SK-N-SH treated with all-trans-retinoic acid at 6 μM for 48 hours (cell line): ENCODE measurements around the gene EXD3.

ENCODE experiments used
- ATAC-seq: fragments of 200-7000 bp; cut with Tn5 transposase; 3 replicates; pipeline ENCODE4 v1.9.1; 2020; ENCODE audit warnings: mild to moderate bottlenecking, moderate library complexity
- ARNTL ChIP-seq: fragments of 450-650 bp; formaldehyde crosslinking; IDR thresholded peaks from 2 replicates; pipeline ENCODE4 v1.5.0; 2020; ENCODE audit warnings: low read depth, mild to moderate bottlenecking, moderate library complexity, borderline replicate concordance
- BACH2 ChIP-seq: fragments of 250-450 bp; sonication (Bioruptor Pico); IDR thresholded peaks from 2 replicates; pipeline ENCODE4 v1.9.0; 2021; ENCODE audit warnings: mild to moderate bottlenecking, borderline replicate concordance
- CREB5 ChIP-seq: fragments of 250-450 bp; sonication (Bioruptor Pico); IDR thresholded peaks from 2 replicates; pipeline ENCODE4 v1.5.1; 2020; ENCODE audit warnings: low read depth, mild to moderate bottlenecking, moderate library complexity
- CSDC2 ChIP-seq: fragments of 250-450 bp; sonication (Bioruptor Pico); IDR thresholded peaks from 2 replicates; pipeline ENCODE4 v1.5.0; 2020; ENCODE audit warnings: mild to moderate bottlenecking, moderate library complexity
- CSRNP3 ChIP-seq: fragments of 250-450 bp; sonication (Bioruptor Pico); IDR thresholded peaks from 2 replicates; pipeline ENCODE4 v1.5.1; 2021; ENCODE audit warnings: mild to moderate bottlenecking, moderate library complexity
- ESRRG ChIP-seq: fragments of 250-450 bp; sonication (Bioruptor Pico); IDR thresholded peaks from 2 replicates; pipeline ENCODE4 v1.6.1; 2021; ENCODE audit warnings: mild to moderate bottlenecking
- GLIS3 ChIP-seq: fragments of 250-450 bp; sonication (Bioruptor Pico); IDR thresholded peaks from 2 replicates; pipeline ENCODE4 v1.5.0; 2020; ENCODE audit warnings: mild to moderate bottlenecking, moderate library complexity
- ISL1 ChIP-seq: fragments of 250-450 bp; sonication (Bioruptor Pico); IDR thresholded peaks from 2 replicates; pipeline ENCODE4 v2.1.2; 2022; ENCODE audit warnings: mild to moderate bottlenecking, moderate library complexity
- OSR1 ChIP-seq: fragments of 250-450 bp; sonication (Bioruptor Pico); IDR thresholded peaks from 2 replicates; pipeline ENCODE4 v1.8.0; 2022; ENCODE audit warnings: moderate library complexity, mild to moderate bottlenecking, inconsistent platforms
- PATZ1 ChIP-seq: fragments of 250-450 bp; sonication (Bioruptor Pico); IDR thresholded peaks from 2 replicates; pipeline ENCODE4 v1.8.0; 2020; ENCODE audit warnings: mild to moderate bottlenecking, moderate library complexity, borderline replicate concordance
- POU6F1 ChIP-seq: fragments of 250-450 bp; sonication (Bioruptor Pico); IDR thresholded peaks from 2 replicates; pipeline ENCODE4 v1.8.0; 2021; ENCODE audit warnings: low read depth, mild to moderate bottlenecking, moderate library complexity, borderline replicate concordance
- PPARA ChIP-seq: fragments of 250-450 bp; sonication (Bioruptor Pico); IDR thresholded peaks from 2 replicates; pipeline ENCODE4 v1.5.0; 2020; ENCODE audit warnings: mild to moderate bottlenecking, borderline replicate concordance
- RARB ChIP-seq: fragments of 250-450 bp; sonication (Bioruptor Pico); IDR thresholded peaks from 2 replicates; pipeline ENCODE4 v1.8.0; 2021; ENCODE audit warnings: mild to moderate bottlenecking, moderate library complexity
- SNAI2 ChIP-seq: fragments of 250-450 bp; sonication (Bioruptor Pico); IDR thresholded peaks from 2 replicates; pipeline ENCODE4 v1.5.0; 2020; ENCODE audit warnings: mild to moderate bottlenecking, moderate library complexity
- TCF4 ChIP-seq: fragments of 250-450 bp; sonication (Bioruptor Pico); IDR thresholded peaks from 2 replicates; pipeline ENCODE4 v1.8.0; 2021; ENCODE audit warnings: mild to moderate bottlenecking, moderate library complexity, borderline replicate concordance
- TOX ChIP-seq: fragments of 250-450 bp; sonication (Bioruptor Pico); IDR thresholded peaks from 2 replicates; pipeline ENCODE4 v1.8.0; 2021; ENCODE audit warnings: mild to moderate bottlenecking, moderate library complexity, borderline replicate concordance
- TSHZ2 ChIP-seq: fragments of 250-450 bp; sonication (Bioruptor Pico); IDR thresholded peaks from 2 replicates; pipeline ENCODE4 v1.5.0; 2020; ENCODE audit warnings: mild to moderate bottlenecking, moderate library complexity
- ZC3H10 ChIP-seq: fragments of 250-450 bp; sonication (Bioruptor Pico); IDR thresholded peaks from 2 replicates; pipeline ENCODE4 v1.5.1; 2021; ENCODE audit warnings: mild to moderate bottlenecking, moderate library complexity
- ZFP3 ChIP-seq: fragments of 250-450 bp; sonication (Bioruptor Pico); IDR thresholded peaks from 2 replicates; pipeline ENCODE4 v1.5.0; 2020; ENCODE audit warnings: mild to moderate bottlenecking, moderate library complexity
- ZFP30 ChIP-seq: fragments of 450-650 bp; formaldehyde crosslinking; IDR thresholded peaks from 2 replicates; pipeline ENCODE4 v1.5.0; 2022; ENCODE audit warnings: mild to moderate bottlenecking, moderate library complexity
- ZNF565 ChIP-seq: fragments of 450-650 bp; formaldehyde crosslinking; conservative IDR thresholded peaks from 2 replicates; pipeline ENCODE4 v1.5.0; 2020; ENCODE audit warnings: low read depth, mild to moderate bottlenecking, moderate library complexity
- ZNF70 ChIP-seq: fragments of 450-650 bp; formaldehyde crosslinking; IDR thresholded peaks from 2 replicates; pipeline ENCODE4 v1.5.0; 2020; ENCODE audit warnings: mild to moderate bottlenecking, moderate library complexity
- ZNF8 ChIP-seq: fragments of 450-650 bp; formaldehyde crosslinking; IDR thresholded peaks from 2 replicates; pipeline ENCODE4 v1.5.0; 2020; ENCODE audit warnings: mild to moderate bottlenecking, moderate library complexity

EXD3 gene

DNA sequence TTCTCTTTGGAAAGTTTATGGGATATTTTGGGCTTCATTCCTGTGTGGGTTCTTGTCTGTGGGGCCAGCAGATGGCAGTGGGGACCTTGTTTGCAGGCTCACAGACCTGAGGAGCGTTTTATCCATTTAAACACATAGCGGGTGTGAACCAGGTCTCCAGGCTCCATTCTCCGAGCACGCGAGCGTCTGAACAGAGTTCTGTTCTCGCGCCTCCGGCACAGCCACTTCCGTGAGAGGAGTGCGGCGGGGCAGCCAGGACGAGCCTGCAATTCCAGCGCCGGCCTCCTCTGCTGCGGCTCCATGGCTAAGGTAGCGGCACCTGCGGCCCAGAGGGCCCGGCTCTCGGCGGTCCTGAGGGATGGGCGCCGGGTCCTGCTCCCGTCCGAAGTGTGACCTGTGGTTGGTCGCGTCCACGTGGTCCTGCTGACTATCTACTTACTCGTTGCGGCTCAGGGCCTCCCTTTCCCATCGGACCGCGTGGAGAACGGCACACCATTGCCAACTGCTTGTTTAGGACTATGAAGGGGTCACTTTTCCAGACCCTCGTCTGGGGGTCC, 128.2 kb downstream of the EXD3 start:
- peak; percentile 63 for ATAC-seq
- TF ChIP-seq ZFP30 (CRISPR knock-in tag): no peak
- no peak for TF ChIP-seq CSDC2 (CRISPR knock-in tag)
- no peak for TF ChIP-seq ARNTL

GRCh38 chr9:137294091-137294680, 128.8 kb downstream of the EXD3 start:
- no peak for TF ChIP-seq GLIS3 (CRISPR knock-in tag)
- no peak for TF ChIP-seq ESRRG
- TF ChIP-seq CSDC2 (CRISPR knock-in tag): no peak
- TF ChIP-seq TOX (CRISPR knock-in tag): no peak
- TF ChIP-seq POU6F1: no peak
- no peak for TF ChIP-seq ZC3H10
- TF ChIP-seq BACH2 (CRISPR knock-in tag): no peak
- no peak for TF ChIP-seq PPARA (CRISPR knock-in tag)
- TF ChIP-seq ZFP3: no peak
- TF ChIP-seq TSHZ2: no peak
- TF ChIP-seq ZNF565 (CRISPR knock-in tag): no peak
- no peak for TF ChIP-seq SNAI2
- TF ChIP-seq OSR1 (CRISPR knock-in tag): no peak
- TF ChIP-seq ISL1 (CRISPR knock-in tag): no peak
- no peak for TF ChIP-seq ZNF70 (CRISPR knock-in tag)
- TF ChIP-seq TCF4 (CRISPR knock-in tag): no peak
- no peak for TF ChIP-seq ARNTL
- TF ChIP-seq RARB (CRISPR knock-in tag): no peak
- TF ChIP-seq, all 23 proteins: peak for 0
- peak; percentile 65 for ATAC-seq

DNA sequence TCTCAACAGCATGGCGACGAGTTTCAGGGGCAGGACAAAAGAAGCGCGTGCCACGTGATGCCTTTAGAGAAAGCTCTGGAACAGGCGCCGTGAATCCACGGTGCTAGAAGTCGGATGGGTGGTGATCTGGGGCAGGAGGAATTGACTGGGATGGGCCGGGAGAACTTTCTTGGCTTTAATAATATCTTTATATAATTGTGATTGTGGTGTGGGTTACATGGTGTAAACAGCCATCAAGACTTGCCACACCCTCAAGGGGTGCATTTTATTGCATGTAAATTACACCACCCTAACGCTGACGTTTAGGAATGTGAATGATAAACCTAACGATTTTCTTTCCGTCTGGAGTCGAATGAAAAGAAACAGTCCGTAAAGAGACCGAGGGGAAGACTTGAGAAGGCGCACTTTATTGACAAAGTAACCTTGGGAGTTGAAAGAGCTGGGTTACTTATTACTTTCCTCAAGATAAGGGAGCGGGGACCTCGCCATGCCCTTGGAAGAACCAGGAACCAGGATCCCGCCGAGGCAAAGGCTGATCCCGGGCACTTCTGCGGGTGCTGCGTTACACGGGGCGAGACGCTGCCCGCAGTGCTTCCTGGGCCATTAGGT, 129.4 kb downstream of the EXD3 start:
- ATAC-seq: no peak
- no peak for TF ChIP-seq SNAI2
- TF ChIP-seq ISL1 (CRISPR knock-in tag): no peak

- no peak for TF ChIP-seq ESRRG
- no peak for TF ChIP-seq PPARA (CRISPR knock-in tag)
- TF ChIP-seq PATZ1 (CRISPR knock-in tag): no peak
- no peak for TF ChIP-seq ZC3H10
- no peak for TF ChIP-seq SNAI2
- no peak for TF ChIP-seq GLIS3 (CRISPR knock-in tag)
- TF ChIP-seq ZFP3: no peak
- TF ChIP-seq CREB5 (CRISPR knock-in tag): no peak
- TF ChIP-seq TCF4 (CRISPR knock-in tag): no peak
- TF ChIP-seq ZNF565 (CRISPR knock-in tag): no peak
- no peak for TF ChIP-seq ZNF70 (CRISPR knock-in tag)
- no peak for TF ChIP-seq TOX (CRISPR knock-in tag)
- TF ChIP-seq RARB (CRISPR knock-in tag): no peak
- TF ChIP-seq BACH2 (CRISPR knock-in tag): no peak
- TF ChIP-seq CSRNP3 (CRISPR knock-in tag): no peak
- no peak for TF ChIP-seq ZNF8
- no peak for TF ChIP-seq OSR1 (CRISPR knock-in tag)
- no peak for TF ChIP-seq ISL1 (CRISPR knock-in tag)
- no peak for TF ChIP-seq ZFP30 (CRISPR knock-in tag)
- ATAC-seq: no peak
These were observed 129.9 kb downstream of the EXD3 start for GRCh38 chr9:137293094-137293481.
